Tibial artery (tissue), 4 donors: ENCODE data around the gene AQP7.

ENCODE experiments used
- DNase-seq, 2 donors: peaks; one replicate each; pipeline ENCODE4 v3.0.0-alpha.2; 2019
- H3K27ac ChIP-seq, 2 donors: fragments of 200-600 bp; sonication (generic) in 1 of 2; 1 replicate in 1 of 2; 2 replicates in 1 of 2; pipeline ENCODE4 v1.5.1; 2018 to 2019; ENCODE audit warnings: mild to moderate bottlenecking in 1 of 2
- H3K27me3 ChIP-seq, 2 donors: fragments of 200-600 bp; sonication (generic) in 1 of 2; one replicate each; pipeline versions ENCODE4 v1.5.1 to v1.6.0; 2016 to 2019
- H3K36me3 ChIP-seq, 3 donors: fragments of 200-600 bp; sonication (generic) in 2 of 3; one replicate each; pipeline ENCODE4 v1.5.1; 2016 to 2019; ENCODE audit warnings: mild to moderate bottlenecking in 2 of 3
- H3K4me1 ChIP-seq, 4 donors: fragments of 200-600 bp; sonication (generic) in 2 of 4; 1 replicate in 3 of 4; 2 replicates in 1 of 4; pipeline ENCODE4 v1.5.1; 2016 to 2019
- H3K4me3 ChIP-seq, 2 donors: fragments of 200-600 bp; sonication (generic) in 1 of 2; 1 replicate in 1 of 2; 2 replicates in 1 of 2; pipeline ENCODE4 v1.5.1; 2018 to 2019; ENCODE audit warnings: mild to moderate bottlenecking in 2 of 2
- H3K9me3 ChIP-seq, 3 donors: fragments of 200-600 bp; sonication (generic) in 1 of 3; one replicate each; pipeline ENCODE4 v1.5.1; 2016 to 2019
- intact Hi-C: fragments of 100-400 bp; cut with DNase I; formaldehyde crosslinking; loops from one replicate; pipeline ENCODE4 v1.15.0; 2023; ENCODE audit warnings: low total_unique reads
- TF ChIP-seq, protein P1 (sequence below), 2 experiments: fragments of 200-600 bp in 1 of 2; fragments of 450-650 bp in 1 of 2; IDR thresholded peaks; one replicate each; pipeline ENCODE4 v1.5.1; 2017 to 2019; ENCODE audit warnings: antibody characterized with exemption in 2 of 2, mild to moderate bottlenecking in 1 of 2, moderate library complexity in 1 of 2

AQP7 gene

DNA sequence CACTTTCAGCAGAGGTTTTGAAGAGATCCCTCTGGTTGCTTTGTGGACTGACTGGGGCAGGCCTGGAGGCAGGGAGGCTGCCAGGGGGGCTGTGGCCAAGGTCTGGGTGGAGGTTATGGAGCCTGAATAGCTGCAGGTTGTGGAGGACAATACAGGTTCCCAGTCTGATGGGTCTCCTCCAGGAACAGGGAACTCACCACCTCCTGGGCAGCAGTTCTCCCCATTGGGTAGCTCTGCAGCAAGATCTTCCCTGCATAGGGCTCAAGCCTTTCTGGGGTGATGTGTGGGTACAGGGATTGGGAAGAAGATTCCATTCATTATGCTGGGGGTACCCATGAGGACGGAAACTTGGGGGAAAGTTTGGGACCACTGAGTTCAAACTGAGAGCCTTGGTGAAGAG, 38.2 kb upstream of the AQP7 start:
- no peak overlapping the region for H3K27ac ChIP-seq
- TF ChIP-seq, protein P1, sequence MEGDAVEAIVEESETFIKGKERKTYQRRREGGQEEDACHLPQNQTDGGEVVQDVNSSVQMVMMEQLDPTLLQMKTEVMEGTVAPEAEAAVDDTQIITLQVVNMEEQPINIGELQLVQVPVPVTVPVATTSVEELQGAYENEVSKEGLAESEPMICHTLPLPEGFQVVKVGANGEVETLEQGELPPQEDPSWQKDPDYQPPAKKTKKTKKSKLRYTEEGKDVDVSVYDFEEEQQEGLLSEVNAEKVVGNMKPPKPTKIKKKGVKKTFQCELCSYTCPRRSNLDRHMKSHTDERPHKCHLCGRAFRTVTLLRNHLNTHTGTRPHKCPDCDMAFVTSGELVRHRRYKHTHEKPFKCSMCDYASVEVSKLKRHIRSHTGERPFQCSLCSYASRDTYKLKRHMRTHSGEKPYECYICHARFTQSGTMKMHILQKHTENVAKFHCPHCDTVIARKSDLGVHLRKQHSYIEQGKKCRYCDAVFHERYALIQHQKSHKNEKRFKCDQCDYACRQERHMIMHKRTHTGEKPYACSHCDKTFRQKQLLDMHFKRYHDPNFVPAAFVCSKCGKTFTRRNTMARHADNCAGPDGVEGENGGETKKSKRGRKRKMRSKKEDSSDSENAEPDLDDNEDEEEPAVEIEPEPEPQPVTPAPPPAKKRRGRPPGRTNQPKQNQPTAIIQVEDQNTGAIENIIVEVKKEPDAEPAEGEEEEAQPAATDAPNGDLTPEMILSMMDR (IDR thresholded peaks at IDR 0.05): no peak
- H3K4me3 ChIP-seq: no peak overlapping the region
- intact Hi-C loops: no loop called here
- H3K36me3 ChIP-seq: peaks cover 0 to 6% (median 0%) of the 10 kb centered on the region in 3 donors
- peaks cover 0 to 18% of the 10 kb centered on the region in 2 donors for H3K27me3 ChIP-seq
- no peaks in the 10 kb centered on the region for H3K9me3 ChIP-seq
- H3K4me1 ChIP-seq: peaks cover 0 to 5% (median 0%) of the 10 kb centered on the region in 4 donors
- no peak for DNase-seq

DNA sequence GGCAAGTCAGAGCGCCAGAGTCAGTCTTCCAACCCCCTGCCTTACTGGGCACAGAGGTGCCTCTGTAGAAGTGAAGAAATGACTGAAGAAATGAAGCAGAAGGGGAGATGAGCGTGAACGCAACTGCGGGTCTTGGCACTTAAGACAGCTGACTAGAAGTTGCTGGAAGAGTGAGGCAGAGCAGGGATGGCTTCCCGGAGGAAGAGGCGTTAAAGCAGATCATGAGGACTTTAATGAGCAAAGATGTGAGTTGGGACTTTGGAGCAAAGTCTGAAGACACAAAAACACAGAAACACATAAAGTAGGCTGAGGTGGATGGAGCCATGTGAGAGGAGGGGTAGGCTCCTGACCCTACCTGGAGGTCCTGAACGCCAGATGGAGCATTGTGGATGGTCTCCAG, 37.8 kb upstream of the AQP7 start:
- TF ChIP-seq, protein P1 (IDR thresholded peaks at IDR 0.05): no peak
- peaks cover 0 to 1% (median 0%) of the 10 kb centered on the region in 4 donors for H3K4me1 ChIP-seq
- peaks cover 0 to 22% of the 10 kb centered on the region in 2 donors for H3K27me3 ChIP-seq
- DNase-seq: no peak
- H3K27ac ChIP-seq: no peak overlapping the region
- no peak overlapping the region for H3K4me3 ChIP-seq
- no peaks in the 10 kb centered on the region for H3K9me3 ChIP-seq
- intact Hi-C loops: no loop called here
- peaks cover 0 to 6% (median 0%) of the 10 kb centered on the region in 3 donors for H3K36me3 ChIP-seq

DNA sequence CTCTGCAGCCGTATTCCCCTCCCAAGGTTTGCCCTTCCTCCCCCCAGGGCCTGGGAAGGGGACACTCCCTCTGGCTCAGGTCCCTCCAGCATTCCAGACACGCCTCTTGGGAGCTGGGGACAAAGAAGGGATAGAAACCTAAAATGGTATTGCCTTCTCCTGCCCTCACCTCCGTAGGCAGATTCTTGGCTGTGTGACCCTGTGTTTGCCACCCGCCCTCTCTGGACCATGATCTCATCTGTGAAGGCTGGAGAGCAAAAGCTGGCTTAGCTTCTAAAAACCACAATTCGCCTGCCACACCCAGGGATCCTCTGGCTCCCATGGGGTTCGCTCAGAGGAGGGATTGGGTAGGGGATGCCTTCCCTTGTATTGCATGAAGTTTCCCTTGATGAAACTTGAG, 37.4 kb upstream of the AQP7 start:
- Histone ChIP-seq H3K4me3 (no peak overlapping the region), H3K27me3 (peaks cover 0 to 27% of the 10 kb centered on the region in 2 donors), H3K36me3 (peaks cover 0 to 6% (median 0%) of the 10 kb centered on the region in 3 donors), H3K4me1 (no peaks in the 10 kb centered on the region), H3K9me3 (no peaks in the 10 kb centered on the region), H3K27ac (no peak overlapping the region)
- TF ChIP-seq, protein P1 (IDR thresholded peaks at IDR 0.05): no peak
- DNase-seq: no peak
- intact Hi-C loops: no loop called here

DNA sequence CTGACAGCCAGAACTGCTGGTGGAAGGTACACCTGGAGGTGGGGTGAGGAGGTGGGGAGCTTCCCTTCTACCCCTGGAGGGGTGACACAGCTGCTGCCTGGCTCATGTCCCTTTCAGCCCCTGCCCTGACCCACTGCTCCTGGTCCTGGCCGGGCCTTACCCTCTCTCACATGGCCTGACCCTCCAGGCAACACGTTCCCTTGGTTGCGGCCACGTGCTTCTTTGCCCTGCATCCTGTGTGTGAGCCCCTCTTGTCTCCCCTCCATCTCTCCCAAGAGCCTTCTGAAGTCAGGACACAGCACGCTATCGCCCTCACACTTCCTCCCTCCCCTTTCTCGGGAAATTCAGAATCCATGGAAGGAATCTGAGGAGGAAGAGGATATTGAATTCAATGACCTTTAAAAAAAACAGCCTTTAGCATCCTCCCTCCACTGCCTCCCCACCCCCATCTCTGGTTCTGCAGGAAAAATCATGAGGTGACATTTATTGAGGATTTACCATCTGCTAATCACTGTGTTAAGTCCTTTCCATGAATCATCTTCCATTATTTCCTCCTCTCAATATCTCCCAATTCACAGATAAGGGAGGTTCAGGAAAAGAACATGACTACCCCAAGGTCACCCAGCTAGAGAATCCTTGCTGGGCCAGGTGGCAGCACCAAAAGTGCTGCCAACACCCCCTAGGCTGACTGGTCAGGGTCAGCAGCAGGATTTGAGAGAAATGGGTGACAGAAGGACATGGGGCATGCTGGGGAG, 36.7 kb upstream of the AQP7 start:
- no peaks in the 10 kb centered on the region for H3K4me1 ChIP-seq
- H3K36me3 ChIP-seq: peaks cover 0 to 6% (median 0%) of the 10 kb centered on the region in 3 donors
- H3K9me3 ChIP-seq: no peaks in the 10 kb centered on the region
- H3K27ac ChIP-seq: no peak overlapping the region
- no peak overlapping the region for H3K4me3 ChIP-seq
- intact Hi-C loops: no loop called here
- H3K27me3 ChIP-seq: peaks cover 0 to 28% of the 10 kb centered on the region in 2 donors
- DNase-seq: no peak
- TF ChIP-seq, protein P1 (IDR thresholded peaks at IDR 0.05): no peak

DNA sequence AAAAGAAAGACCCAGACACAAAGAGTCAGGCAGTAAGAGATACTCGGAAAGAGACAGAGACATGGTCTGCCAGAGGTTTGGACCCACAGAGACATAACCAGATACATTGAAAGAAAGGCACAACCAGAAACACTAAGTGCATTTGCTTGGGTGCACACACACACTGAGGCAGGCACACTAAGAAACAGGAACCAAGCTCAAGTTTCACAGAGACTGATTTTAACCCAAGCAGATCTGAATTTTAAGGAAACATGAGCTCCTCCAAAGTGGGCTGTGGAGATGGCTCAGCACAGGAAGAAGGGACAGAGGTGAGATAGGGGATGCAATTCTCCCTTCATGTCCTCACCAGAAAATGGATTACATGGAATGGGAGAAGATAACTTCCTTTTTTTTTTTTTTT, 35.5 kb upstream of the AQP7 start:
- H3K36me3 ChIP-seq: peaks cover 0 to 6% (median 0%) of the 10 kb centered on the region in 3 donors
- no peak overlapping the region for H3K4me3 ChIP-seq
- H3K27ac ChIP-seq: no peak overlapping the region
- no peaks in the 10 kb centered on the region for H3K9me3 ChIP-seq
- no peaks in the 10 kb centered on the region for H3K4me1 ChIP-seq
- DNase-seq: no peak
- intact Hi-C loops: no loop called here
- TF ChIP-seq, protein P1 (IDR thresholded peaks at IDR 0.05): no peak
- peaks cover 0 to 28% of the 10 kb centered on the region in 2 donors for H3K27me3 ChIP-seq
